Activated CD4-positive, alpha-beta T cell treated with anti-CD3 and anti-CD28 coated beads, Interleukin-2, amount 50 U/mL, for 16 hours (primary cell): ENCODE measurements around the gene CXCR6.
A peak's percentile ranks its signal among the peaks of the same experiment; 100 is the strongest.

Source experiments
- DNase-seq: peaks from one replicate; pipeline ENCODE4 v3.0.0-alpha.2; 2020

Gene CXCR6

GRCh38 chr3:45922950-45923590, 20.2 kb upstream of the CXCR6 start:
- DNase-seq: no peak

- no peak for DNase-seq
These were observed 19.5 kb upstream of the CXCR6 start for GRCh38 chr3:45923755-45924154.

GRCh38 chr3:45927881-45928280, 15.4 kb upstream of the CXCR6 start:
- no peak for DNase-seq

GRCh38 chr3:45929042-45929679, 14.1 kb upstream of the CXCR6 start:
- DNase-seq: peak; percentile 57

GRCh38 chr3:45931496-45931895, 11.8 kb upstream of the CXCR6 start:
- no peak for DNase-seq

GRCh38 chr3:45932112-45932511, 11.2 kb upstream of the CXCR6 start:
- DNase-seq: no peak

GRCh38 chr3:45933591-45933990, 9.7 kb upstream of the CXCR6 start:
- DNase-seq: no peak

- no peak for DNase-seq
These were observed 7.0 kb upstream of the CXCR6 start for GRCh38 chr3:45936261-45936660.

GRCh38 chr3:45937206-45938042, 5.8 kb upstream of the CXCR6 start:
- no peak for DNase-seq

GRCh38 chr3:45938043-45938435, 5.2 kb upstream of the CXCR6 start:
- DNase-seq: no peak

GRCh38 chr3:45938864-45939263, 4.4 kb upstream of the CXCR6 start:
- DNase-seq: peak; percentile 87

- no peak for DNase-seq
These were observed 3.9 kb upstream of the CXCR6 start for GRCh38 chr3:45939341-45939771.

GRCh38 chr3:45940004-45940780, 3.1 kb upstream of the CXCR6 start:
- DNase-seq: no peak

GRCh38 chr3:45940781-45941365, 2.4 kb upstream of the CXCR6 start:
- DNase-seq: no peak

- DNase-seq: no peak
These were observed 1.0 kb upstream of the CXCR6 start for GRCh38 chr3:45942051-45942825.

- DNase-seq: no peak
These were observed 1.8 kb downstream of the CXCR6 start for GRCh38 chr3:45944830-45945620.

GRCh38 chr3:45946307-45946706, 3.0 kb downstream of the CXCR6 start:
- DNase-seq: no peak

GRCh38 chr3:45946875-45947274, 3.6 kb downstream of the CXCR6 start:
- DNase-seq: no peak

- no peak for DNase-seq
These were observed 4.1 kb downstream of the CXCR6 start for GRCh38 chr3:45947361-45947760.

- no peak for DNase-seq
These were observed 5.1 kb downstream of the CXCR6 start for GRCh38 chr3:45948311-45948781.

GRCh38 chr3:45948881-45949280, 5.6 kb downstream of the CXCR6 start:
- DNase-seq: no peak
